NCI-H2081 treated with DMSO at 0.1 percent for 48 hours (cell line): ENCODE measurements around the gene SOS1.
"Not testable (repeated sequence)": the region's sequence is repeated elsewhere in the genome, so short reads cannot be mapped to it uniquely, and the experiment has no call there.

Source experiments
- DNase-seq: peaks from one replicate; lab custom pipeline; 2025; lab: John Stamatoyannopoulos, UW

SOS1 gene

GRCh38 chr2:39120771-39121522, at the start of gene SOS1:
SOS1 (minus strand) TSS chr2:39121051; CDS start chr2:39120422, 629 bp downstream.
- DNase-seq, result peak; percentile 83

- no peak for DNase-seq
These were observed 43.2 kb upstream of the SOS1 start for GRCh38 chr2:39164089-39164488.

DNA sequence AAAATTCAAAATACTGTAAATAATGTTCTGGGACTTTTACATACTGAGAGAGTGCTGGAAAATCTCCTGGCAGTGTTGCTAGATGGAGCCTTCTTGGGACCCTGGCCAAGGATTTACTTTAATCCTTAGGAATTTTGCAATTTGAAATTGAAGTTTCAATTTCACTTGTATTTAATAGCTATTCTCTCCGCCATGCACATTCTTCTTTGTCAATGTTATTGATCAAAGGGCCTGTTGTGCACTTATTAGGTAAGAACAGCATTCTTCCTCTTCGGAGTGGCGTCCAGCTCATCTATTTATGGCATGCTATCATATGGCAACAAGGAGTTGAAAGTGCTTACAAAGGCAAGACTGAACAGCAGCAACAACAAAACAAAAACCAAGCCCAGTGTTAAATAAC, 40.1 kb upstream of the SOS1 start:
- no peak for DNase-seq

GRCh38 chr2:39159283-39159682, 38.4 kb upstream of the SOS1 start:
- no peak for DNase-seq

GRCh38 chr2:39158351-39158750, 37.5 kb upstream of the SOS1 start:
- DNase-seq, result no peak

- DNase-seq, result no peak
These were observed 36.0 kb upstream of the SOS1 start for GRCh38 chr2:39156846-39157245.

DNA sequence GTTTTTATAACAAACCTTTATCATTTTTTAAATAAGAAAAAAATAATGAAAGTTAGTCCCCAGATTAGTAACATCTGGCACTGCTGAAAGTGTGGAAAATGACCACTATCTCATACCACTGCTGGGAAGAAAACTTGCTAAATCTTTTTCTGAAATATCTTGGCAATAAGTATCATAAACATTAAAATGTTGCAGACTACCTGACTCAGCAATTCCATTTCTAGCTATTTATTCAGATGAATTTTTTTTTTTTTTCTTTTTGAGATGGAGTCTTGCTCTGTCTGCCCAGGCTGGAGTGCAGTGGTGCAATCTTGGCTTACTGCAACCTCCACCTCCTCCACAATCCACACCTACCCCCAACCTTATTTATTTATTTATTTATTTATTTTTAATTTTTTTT, 35.3 kb upstream of the SOS1 start:
- no peak for DNase-seq

DNA sequence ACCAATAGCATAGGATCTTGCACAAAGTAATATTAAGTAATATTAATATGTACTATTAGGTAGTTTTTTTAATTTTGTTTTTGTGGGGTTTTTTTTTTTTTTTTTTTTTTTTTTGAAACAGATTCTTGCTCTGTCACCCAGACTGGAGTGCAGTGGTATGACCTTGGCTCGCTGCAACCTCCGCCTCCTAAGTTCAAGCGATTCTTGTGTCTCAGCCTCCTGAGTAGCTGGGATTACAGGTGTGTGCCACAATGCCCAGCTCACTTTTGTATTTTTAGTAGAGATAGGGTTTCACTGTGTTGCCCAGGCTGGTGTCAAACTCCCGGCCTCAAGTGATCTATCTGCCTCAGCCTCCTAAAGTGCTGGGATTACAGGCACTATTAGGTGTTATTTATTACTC, 34.7 kb upstream of the SOS1 start:
- not testable (repeated sequence) for DNase-seq

- no peak for DNase-seq
These were observed 34.1 kb upstream of the SOS1 start for GRCh38 chr2:39154944-39155343.

GRCh38 chr2:39153312-39153711, 32.5 kb upstream of the SOS1 start:
- DNase-seq, result no peak

GRCh38 chr2:39152504-39152903, 31.7 kb upstream of the SOS1 start:
- DNase-seq, result no peak

DNA sequence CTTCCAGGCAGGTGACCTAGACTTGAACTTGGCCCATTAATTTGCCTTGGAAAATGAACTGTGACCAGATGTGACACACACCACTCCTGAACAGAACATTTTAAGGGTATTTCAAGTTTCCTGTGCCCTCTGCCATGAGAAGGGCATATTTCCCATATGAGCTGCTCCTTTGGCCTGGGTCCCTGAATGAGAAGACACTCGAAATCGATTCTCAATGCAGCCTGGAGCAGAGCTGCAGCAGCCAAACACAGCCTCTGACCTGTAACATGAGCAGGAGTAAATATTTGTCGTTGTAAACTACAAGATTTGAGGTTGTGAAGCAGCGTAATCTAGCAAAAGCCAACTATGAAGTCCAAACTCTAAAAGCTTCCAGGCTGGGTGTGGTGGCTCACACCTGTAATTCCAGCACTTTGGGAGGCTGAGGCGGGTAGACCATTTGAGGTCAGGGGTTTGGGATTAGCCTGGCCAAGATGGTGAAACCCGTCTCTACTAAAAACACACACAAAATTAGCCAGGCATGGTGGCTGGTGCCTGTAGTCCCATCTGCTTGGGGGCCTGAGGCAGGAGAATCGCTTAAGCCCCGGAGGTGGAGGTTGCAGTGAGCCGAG, 30.1 kb upstream of the SOS1 start:
- DNase-seq, result no peak

GRCh38 chr2:39150102-39150562, 29.3 kb upstream of the SOS1 start:
- DNase-seq, result no peak

- DNase-seq, result no peak
These were observed 25.8 kb upstream of the SOS1 start for GRCh38 chr2:39146630-39147029.

- no peak for DNase-seq
These were observed 25.1 kb upstream of the SOS1 start for GRCh38 chr2:39145906-39146421.

DNA sequence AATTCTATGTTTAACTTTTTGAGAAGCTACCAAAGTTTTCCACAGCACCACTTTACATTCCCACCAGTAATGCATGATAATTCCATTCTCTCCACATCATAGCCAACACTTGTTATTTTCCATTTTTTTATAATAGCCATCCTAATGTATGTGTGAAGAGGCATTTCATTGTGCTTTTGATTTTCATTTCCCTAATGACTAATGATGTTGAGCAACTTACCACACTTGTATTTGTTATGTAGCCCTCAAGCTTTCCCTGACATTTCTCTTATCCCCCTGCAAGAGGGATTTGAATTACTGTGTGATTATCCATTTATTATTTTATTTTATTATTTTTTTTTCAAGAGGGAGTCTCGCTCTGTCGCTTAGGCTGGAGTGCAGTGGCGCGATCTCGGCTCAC, 23.6 kb upstream of the SOS1 start:
- DNase-seq, result no peak

DNA sequence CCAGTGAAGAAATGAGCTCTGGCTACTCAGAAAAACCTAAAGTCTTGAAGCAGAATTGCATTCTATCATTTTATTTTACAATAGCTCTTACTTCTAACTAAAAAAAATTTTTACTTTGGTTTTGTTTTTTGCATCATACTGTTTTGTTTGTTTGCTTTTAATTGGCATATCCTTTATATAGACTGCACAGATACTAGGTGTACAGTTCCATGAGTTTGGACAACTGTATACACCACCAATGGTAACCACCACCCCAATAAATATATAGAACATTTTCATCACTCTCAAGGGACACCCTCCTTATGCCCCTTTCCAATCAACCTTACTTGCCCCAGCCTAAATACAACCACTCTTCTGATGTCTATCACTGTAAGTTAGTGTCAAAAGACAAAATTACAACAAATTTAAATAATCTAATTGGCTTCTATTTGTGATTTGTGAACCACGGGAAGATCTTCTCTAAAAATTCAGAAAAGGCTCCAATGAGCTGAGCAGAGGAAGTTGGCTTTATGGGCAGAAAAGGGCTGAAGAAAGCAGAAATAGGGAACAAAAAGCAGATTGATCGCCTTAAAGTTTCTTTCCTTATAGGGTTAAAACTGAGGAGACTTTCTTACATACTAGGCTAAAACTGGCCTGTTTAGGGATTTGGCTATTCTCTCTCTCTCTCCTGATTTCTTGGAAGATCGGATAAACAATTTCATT, 22.2 kb upstream of the SOS1 start:
- DNase-seq, result no peak

DNA sequence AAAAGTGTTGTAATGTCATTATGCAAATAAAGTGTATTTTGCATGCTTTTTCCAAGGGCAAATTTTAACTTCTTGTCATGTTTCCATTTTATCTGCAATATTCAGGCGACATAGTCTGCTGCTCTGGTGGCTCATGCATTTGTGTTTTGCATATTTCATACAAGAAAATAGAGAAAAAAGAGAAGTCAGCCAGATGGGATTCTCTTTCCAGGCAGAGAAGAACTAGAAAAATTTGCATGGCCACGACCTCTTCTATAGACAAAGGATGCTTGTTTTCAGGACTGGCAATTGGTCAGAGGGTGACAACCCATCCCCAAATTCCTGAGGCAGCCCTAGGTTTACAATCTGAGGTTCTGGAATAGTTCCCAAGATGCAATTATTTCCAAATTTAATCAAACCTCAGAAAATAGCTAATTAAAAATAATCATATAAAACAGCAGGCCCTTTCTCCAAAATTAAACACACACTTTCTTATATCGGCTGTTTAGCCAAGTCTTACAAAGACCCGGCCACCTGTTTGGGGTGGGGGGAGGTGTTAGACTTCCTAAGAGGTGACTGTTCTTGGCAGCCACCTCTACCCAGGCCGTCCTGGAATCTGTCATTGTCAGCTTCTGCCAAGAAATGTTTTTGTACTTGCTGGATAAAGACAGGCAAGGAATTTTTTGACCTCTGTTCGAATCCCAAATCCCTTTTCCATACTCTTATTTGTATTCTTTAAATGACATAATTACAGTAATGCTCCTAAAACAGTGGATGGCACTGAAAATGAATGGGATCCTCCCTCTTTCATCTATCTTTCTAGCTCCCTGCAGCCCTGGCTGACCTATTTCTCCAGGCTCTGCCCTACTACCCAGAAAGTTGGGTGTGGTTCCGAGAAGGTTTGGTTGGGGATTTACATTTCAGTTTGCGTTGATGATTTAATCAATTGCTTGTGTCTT, 20.8 kb upstream of the SOS1 start:
- DNase-seq, result no peak

GRCh38 chr2:39140948-39141333, 20.1 kb upstream of the SOS1 start:
- not testable (repeated sequence) for DNase-seq

GRCh38 chr2:39140322-39140847, 19.5 kb upstream of the SOS1 start:
- DNase-seq, result no peak

DNA sequence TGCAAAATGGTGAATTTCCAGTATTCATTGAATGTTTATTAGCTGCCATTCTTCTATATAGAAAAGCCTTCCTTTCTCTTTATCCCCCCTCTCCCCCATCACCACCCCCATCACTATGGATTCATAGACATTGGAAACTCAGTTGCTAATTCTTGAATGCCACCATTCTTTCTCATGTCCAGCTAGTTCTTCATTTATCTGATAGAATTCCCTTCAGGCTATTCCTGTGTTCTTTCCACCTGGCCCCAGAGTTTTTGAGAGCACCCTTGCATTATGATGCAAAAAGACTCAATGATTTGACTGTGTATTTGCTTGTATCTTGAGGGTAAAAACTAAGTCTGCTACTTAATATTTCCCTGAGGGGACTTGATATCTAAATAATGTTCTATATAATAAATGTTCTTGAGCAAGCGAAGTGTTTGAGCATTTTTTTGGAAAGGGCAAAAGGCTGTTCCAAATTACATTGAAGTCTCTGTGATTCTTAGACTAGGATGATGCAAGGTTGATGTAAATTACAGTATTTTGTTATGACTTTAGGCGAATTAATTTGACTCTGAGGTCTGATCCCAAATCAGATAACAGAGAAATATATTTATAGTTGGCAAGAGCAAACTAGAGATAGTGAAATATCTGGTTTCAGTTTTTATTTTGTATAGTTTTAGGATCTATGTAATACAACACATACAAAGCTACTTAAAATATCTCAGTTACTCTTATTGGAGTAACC, 18.8 kb upstream of the SOS1 start:
- DNase-seq, result no peak
